CD4-positive, alpha-beta T cell treated with Interleukin-2 at 100 ng/mL for 4 hours (primary cell): Measurements from ENCODE around the gene FOSL2.

Experiments used
- DNase-seq: peaks from one replicate; pipeline ENCODE4 v3.0.0-alpha.2; 2020; ENCODE audit warnings: low spot score

The FOSL2 gene

GRCh38 chr2:28375236-28375635, 17.4 kb upstream of the FOSL2 start:
- no peak for DNase-seq

DNA sequence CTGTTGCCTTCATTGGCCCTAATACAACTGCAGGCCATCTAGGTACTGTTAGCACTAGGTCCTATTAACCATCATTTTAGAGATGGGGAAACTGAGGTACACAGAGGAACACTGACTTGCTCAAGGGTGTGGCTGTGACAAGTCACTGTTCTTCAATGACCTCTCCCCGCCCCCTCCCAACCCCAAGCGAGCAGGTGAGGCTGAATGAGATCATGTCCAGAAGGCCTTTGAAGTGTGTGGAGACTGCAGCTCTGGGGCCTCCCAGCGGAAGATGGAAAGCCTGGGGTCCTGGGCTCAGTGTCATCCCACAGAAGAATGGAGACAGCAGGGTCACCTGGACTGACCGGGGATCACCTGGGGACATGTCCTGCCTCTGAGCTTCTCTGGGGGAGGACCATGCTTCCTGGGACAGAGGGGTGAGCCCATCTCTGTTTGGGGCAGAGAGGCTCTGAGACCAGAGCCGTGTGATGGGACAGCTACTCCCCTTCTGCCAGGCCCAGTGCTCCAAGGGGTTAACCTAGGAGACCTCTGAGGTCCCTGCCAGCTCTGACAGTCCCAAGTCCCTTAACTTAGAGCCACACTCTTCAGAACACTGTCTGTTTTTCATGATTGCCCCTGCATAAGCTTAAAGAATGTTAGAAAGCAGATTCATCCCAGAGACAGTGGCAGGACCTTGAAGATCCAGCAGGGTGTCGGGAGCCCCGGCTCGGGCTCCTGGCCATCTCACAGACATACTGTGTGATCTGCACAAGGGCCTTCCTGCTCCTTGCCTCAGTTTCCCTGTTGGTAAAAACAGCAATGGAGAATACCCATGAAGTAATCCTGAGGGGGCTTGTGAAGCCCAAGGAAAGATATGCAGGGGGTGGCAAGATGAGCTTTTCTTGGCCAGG, 16.7 kb upstream of the FOSL2 start:
- DNase-seq: no peak

DNA sequence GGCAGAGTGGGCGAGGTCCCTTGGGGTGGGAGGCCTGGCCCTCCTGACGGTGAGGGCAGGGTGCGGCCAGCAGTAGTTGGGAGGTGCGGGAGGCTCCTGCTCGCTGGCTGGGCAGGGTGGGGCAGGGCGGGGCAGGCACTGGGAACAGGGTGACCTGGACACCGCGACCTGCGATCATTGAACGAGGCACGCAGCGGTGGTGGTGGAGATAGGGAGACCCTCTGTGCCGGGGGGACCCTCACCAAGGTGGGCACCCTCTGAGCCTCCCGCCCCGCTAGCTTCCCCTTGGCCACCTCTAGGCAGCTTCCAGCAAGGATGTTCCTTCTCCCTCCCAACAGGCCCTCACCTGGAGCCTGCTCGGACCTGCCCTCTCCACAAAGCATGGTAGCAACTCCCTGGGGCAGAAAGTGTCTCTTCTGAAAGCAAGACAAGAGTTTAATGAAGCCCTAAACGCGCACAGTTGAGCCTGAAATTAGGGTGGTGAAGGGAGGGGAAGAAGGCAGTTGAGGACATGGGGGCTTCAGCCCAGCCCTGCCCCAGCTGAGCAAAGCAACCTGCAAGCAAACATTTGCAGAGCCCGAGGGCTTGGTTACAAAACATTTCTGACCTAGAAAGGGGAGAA, 15.4 kb upstream of the FOSL2 start:
- DNase-seq: no peak

DNA sequence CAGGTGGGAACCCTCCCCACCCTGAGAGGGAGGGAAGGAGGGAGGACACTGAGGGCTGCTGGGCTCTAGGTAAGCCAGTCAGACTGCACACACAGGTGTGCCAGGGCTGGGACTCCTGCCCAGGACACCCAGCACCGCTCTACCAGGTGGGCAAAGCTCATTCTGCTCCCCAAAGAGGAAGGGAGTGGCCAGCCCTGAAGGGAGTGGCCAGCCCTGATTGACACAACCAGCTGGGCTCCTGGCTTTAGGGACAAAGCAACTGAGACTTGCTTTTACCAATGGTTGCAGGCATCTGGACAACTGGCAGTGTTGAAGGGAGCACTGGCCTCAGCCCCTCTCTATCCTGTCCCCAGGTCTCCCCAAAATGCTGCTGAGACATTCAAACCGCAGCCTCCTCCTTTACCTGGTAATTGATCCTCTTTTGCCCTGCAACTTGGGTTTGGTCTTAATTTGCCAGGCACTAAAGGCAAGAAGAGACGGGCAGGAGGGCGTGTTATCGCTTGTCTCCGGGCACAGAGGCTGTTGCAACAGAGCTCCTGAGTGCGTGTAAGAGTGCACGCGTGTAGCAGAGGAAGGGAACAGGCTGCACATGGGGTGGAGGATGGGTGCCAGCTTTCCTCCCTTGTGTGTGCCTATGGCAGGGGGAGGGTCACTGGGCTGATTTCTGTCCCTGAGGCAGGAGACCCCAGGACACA, 14.5 kb upstream of the FOSL2 start:
- no peak for DNase-seq

DNA sequence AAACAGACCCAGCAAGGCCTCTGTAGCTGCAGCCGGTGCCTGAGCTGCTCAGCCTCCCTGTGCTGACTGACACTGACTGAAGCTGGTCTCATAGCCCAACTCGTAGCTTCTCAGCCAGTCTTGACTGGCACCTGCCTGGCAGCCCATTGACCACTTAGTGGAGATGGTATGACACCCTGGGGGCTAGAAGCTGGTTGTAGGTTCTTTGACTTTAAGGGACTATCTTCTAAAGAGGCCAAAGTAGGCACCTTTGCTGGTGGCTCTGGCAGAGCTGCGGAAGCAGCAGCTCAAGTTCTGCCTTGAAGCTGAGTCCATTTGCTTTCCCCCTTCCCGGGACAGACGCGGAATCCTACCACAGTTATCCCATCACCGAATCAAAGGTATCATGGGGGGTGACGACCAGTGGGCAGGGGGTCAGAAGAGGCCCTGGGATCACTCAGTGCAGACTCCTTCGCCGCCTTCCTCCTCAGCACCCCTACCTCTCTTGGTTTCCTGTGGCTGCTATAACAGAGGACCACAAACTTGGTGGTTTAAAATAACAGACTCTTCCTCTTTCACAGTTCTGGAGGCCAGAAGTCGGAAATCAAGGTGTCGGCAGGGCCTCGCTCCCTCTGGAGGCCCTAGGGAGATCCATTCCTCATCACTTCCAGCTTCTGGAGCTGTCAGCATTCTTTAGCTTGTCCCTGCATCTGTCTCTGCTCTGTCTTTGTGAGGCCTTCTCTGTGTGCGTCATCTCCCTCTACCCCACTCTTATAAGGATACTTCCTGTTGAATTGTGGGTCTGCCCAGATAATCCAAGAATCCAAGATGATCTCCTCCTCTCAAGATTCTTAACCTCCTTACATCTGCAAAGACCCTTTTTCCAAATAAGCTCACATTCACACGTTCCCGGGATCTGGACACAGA, 13.7 kb upstream of the FOSL2 start:
- DNase-seq: no peak

DNA sequence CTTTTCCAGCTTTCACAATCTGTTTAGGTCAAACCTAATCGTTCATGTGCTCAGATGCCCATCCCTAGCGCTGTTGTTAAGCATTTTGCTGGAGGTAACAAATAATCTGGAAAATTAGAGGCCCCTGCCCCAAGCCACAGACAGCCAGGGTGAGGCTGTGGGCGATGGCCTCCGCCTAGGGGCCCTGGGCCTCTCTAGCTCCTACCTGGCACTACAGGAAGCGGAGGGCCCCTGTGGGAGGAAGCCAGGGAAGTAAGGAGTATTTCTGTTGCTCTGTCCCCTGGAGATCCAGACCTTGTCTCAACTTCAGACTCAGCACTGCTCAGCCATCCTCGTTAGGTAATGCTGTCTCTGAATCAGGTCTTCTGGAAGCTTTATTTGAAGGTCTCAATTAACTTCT, 12.4 kb upstream of the FOSL2 start:
- DNase-seq: no peak

DNA sequence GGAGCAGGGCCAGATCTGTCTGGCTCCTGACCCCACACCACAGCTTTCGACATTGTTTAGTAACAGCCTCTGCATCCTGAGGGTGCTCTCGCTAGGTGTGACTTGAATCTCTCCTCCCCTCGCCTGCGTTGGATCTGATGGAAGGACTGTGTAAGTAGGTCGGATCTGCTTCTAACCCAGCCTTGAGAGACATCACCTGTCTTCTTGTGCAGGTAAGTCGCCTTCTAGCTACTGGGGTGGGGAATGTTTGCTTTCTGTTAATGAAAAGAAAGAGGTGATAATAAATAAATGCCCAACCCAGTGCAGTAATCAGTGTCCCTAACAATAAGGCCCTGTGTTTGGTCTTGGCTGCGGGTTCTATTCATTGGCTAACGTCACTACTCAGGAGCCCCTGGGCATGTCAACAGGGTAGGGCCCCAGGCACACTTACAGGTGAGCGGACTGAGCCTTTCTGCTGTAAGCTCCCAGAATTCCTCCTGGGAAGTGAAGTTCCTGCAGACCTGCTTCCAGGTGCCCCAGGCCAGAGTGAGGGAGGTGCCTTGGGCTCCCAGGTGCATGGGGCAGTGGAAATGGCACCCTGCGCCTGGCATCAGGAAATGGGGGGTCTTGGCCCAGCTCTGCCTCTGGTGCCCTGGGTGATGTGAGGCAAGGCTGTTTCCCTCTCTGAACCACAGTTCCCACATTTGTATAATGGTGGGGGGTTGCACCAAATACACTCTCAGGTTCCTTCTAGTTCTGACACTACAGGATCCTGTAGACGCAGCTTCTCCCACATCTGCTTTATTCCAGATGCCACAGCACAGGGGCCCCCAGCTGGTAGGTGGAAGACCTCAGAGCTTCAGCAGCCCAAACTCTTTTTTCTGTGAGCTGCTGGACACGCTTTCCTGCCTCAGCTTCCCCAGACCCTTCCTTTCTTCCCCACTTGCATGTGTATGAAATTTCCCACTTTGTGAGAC, 11.2 kb upstream of the FOSL2 start:
- no peak for DNase-seq

- no peak for DNase-seq
Observed at GRCh38 chr2:28382755-28383154, 9.9 kb upstream of the FOSL2 start.

DNA sequence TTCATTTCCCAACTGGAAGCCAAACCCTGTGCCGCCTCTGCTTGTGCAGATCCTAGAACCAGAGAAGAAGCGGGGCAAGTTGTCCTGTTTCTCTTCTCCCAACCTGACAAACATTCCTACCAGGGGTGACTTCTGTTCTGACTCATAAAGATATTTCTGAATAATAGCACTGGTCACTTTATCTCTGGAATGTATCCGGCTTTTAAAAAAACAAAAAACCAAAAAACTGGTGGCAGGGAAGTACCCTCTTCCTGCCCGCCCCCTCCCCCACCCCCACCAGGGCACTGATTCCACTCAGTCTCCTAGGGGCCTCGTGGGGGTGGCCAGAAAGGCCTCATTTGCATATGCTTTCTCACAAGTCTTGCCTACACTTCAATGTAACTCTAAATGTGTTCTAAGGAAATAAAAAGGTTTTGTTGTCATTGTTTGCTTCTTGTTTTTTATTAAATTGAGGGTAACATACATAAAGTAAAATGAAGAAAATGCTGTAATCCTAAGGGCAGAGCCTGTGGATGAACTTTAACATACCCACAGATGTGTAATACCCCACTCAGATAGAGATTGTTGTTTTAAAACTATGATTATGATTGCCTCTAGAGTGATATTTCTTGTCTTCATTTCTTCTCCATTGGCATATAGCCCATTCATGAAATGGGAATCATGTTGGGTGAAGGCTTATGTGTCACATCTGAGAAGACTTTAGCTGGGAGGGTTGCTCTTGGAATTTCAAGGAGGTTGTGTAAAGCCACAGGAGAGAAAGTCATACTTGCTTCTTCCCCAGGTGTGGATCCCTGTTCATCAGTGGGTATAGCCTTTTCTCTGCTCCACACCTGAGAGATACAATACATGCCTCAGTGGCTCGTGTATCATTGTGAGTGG, 5.3 kb upstream of the FOSL2 start:
- no peak for DNase-seq

- DNase-seq: no peak
Observed at GRCh38 chr2:28389399-28390240, 3.0 kb upstream of the FOSL2 start.

DNA sequence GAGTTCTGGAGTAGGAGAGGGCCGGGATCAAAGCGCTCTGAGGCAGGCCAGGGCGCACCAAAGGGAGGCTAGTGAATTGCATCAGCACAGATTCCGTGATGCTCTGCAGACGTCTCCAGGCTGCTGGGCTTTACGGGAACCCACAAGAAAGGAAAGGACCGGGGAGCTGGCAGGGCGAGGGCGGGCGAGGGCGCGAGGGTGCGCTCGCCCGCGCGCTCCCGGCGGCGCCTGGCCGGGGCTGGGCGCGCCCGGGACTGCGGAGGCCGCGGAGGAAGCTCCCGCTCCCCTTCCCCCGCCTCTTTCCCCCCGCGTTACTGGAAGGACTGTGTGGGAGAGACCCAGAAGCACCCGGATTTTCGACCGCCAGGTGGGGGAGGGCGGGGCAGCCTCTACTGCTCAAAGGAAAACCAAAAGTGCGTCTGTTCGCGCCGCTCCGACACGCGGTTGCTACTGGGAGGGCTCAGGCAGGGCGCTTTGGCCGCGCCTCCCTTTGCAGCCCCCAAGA, 2.4 kb upstream of the FOSL2 start:
- DNase-seq: peak; percentile 73

DNA sequence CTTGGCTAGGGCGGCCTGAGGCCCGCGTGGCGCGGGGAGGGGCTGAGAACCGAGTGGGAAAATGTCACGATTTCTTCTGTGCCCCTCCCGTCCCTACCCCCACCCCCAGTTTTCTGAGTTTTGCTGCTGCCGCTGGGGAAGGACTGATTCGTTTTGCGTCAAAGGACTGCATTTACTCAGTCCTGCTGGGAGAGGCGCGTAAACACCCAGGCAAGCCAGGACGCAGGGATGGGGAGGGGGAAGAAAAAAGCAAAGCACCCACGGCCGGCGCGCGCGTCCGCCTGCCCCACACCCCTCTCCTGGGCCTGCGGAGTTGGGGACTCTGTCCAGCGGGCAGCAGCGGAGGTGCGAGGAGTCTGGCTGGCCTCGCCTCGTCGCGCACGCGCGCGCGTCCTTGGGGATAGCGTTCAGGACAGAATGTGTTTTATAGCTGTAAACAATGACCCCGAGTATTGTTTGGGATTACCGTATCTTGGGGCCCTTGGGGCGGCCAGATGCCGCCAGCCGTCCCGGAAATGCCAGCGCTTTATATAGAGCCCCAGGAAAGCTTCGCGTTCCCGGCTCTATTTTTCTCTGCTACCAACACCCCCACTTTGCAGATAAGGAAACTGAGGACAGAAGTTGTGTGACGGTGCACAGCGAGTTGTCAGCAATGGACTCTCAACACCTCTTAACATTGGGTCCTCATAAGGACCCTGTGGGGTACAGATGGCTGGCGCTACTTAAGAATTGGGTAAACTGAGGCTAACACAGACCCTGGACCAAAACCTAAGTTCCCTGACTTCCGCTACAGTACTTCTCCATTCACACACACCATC, 1.7 kb upstream of the FOSL2 start:
- no peak for DNase-seq

DNA sequence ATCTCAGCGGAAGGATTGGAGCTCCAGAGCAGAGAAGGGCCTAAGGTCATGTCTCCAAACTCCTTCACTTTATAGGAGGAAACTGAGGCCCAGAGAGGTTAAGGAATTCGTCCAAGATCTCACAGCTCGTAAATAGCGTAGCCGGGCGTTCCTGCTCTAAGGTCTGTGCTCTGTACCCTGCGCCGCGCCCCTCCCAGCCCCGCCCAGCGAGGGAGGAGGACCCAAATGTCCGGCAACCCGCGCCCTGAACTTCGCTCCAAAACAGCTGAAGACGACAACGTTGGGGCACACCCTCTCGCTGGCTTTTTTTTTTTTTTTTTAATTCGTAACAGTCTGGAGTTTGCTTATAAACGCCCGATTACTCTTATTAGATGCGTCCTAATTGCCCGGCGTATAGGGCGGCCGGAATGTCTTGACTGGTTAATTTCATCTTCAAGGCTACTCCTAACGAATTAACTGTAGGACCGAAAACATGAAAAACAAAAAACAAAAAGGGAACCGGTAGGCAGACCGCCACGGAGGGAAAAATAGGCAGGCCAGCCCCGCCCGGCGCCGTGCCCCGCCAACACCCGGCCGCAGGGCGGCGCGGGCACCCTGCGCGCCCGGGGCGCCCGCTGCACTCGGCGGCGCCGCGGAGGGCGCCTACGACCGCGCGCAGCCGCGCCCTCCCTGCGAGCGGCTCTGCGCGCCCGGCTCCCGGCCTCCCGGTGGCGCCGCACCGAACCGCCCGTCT, 928 bp upstream of the FOSL2 start:
- DNase-seq: peak; percentile 62

DNA sequence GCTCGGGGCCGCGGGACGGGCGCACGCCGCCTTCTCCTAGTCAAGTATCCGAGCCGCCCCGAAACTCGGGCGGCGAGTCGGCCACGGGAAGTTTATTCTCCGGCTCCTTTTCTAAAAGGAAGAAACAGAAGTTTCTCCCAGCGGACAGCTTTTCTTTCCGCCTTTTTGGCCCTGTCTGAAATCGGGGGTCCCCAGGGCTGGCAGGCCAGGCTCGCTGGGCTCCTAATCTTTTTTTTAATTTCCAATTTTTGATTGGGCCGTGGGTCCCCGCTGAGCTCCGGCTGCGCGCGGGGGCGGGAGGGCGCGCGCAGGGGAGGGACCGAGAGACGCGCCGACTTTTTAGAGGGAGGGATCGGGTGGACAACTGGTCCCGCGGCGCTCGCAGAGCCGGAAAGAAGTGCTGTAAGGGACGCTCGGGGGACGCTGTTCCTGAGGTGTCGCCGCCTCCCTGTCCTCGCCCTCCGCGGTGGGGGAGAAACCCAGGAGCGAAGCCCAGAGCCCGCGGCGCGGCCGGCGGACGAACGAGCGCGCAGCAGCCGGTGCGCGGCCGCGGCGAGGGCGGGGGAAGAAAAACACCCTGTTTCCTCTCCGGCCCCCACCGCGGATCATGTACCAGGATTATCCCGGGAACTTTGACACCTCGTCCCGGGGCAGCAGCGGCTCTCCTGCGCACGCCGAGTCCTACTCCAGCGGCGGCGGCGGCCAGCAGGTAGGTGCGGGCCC, 617 bp downstream of the FOSL2 start:
- DNase-seq: peak; percentile 44

DNA sequence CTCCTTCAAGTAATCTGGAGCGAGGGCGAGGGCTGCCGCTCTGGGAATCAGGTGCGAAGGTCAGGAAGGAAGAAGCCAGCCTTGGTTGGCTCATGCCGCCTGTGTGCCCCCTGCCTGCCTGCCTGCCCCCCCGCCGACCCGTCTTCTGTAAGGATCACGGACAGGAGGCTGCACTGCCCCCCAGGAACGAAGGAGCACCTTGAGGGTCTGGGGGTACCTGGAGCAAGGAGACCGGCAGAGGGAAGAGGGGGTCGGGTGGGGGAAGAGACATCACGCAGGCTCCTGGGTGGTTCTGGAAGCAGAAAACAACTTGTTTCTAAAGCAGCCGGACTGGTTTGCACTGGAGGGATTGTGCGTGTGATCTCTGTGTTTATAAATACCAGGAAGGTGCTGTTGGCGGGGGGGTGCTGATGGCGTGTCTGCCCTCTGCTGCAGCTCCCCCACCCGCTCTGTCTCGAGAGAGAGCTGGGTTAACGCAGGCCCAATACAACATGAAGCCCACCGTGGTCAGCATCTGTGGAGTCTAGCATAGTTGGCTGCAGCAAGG, 1.7 kb downstream of the FOSL2 start:
- DNase-seq: no peak

DNA sequence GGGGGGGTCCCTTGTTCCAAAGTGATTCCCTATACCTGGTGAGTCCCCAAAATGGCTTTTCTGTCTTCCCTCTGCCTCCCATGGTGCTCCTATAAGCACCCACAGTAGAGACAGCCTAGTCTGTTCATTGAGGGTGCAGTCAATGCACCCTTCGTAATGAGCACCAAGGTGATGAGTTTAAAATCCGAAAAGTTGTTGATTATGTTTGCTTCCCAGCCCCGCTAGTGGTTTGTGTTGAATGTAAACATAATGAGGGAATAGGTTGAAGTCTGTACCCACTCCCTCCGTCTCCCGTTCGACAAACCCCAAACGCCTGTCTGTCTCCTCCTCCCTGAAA, 2.3 kb downstream of the FOSL2 start:
- DNase-seq: no peak
